KMS-11 (cell line): ENCODE results near the gene GPR65.

Experiments
- H2AFZ ChIP-seq: fragments of 200-600 bp; sonication (generic); 2 replicates; pipeline ENCODE4 v1.6.1; 2016; ENCODE audit warnings: antibody characterized with exemption, mixed run types, low read depth
- H3K27ac ChIP-seq: fragments of 200-600 bp; sonication (generic); 2 replicates; pipeline ENCODE4 v1.6.1; 2016; ENCODE audit warnings: mild to moderate bottlenecking, mixed run types
- H3K27me3 ChIP-seq: fragments of 200-600 bp; sonication (generic); 2 replicates; pipeline ENCODE4 v1.6.1; 2017; ENCODE audit warnings: mild to moderate bottlenecking, low read depth, mixed run types, moderate library complexity; ENCODE audit not compliant: insufficient read depth
- H3K36me3 ChIP-seq: fragments of 200-600 bp; sonication (generic); 2 replicates; pipeline ENCODE4 v1.6.1; 2017; ENCODE audit warnings: mild to moderate bottlenecking, mixed run types; ENCODE audit not compliant: insufficient read depth
- H3K4me1 ChIP-seq: fragments of 200-600 bp; sonication (generic); 2 replicates; pipeline ENCODE4 v1.6.1; 2016; ENCODE audit warnings: mild to moderate bottlenecking, low read depth, mixed run types; ENCODE audit not compliant: poor library complexity, severe bottlenecking
- H3K4me2 ChIP-seq: fragments of 200-600 bp; sonication (generic); 2 replicates; pipeline ENCODE4 v1.7.0; 2016; ENCODE audit warnings: mild to moderate bottlenecking, mixed run types
- H3K4me3 ChIP-seq: fragments of 200-600 bp; sonication (generic); IDR thresholded peaks from 2 replicates; pipeline ENCODE4 v1.6.1; 2017; ENCODE audit warnings: low read depth, low read length, mixed read lengths; ENCODE audit not compliant: insufficient read depth
- H3K79me2 ChIP-seq: fragments of 200-600 bp; sonication (generic); 2 replicates; pipeline ENCODE4 v1.6.1; 2016; ENCODE audit warnings: low read depth, mixed run types; ENCODE audit not compliant: insufficient read depth
- H3K9ac ChIP-seq: fragments of 200-600 bp; sonication (generic); 2 replicates; pipeline ENCODE4 v1.6.1; 2016; ENCODE audit warnings: mild to moderate bottlenecking, mixed run types
- H4K20me1 ChIP-seq: fragments of 200-600 bp; sonication (generic); 2 replicates; pipeline ENCODE4 v1.6.1; 2016; ENCODE audit warnings: mild to moderate bottlenecking, mixed run types; ENCODE audit not compliant: insufficient read depth
- CTCF ChIP-seq: fragments of 200-600 bp; sonication (generic); conservative IDR thresholded peaks from 2 replicates; pipeline ENCODE4 v1.6.1; 2017; ENCODE audit warnings: low read depth, mild to moderate bottlenecking, antibody characterized with exemption, low read length, moderate library complexity, mixed read lengths

GPR65 gene

DNA sequence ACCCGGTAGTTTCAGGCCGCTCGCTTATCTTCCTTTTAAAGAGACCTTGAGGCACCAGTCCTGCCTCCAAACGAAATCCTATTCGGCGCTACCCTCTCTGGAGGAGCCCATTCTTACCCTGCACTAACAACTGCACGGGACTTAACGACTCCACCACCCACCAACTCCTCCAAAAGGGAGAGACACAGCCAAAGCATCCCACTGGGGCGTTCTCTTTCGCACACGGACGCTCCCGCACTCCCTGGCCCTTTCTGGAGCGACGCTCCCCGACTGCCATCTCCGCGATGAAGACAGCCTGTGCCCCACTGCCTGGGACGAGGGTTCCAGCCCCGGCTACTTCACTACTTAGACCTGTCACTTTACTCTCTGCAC lies 12.6 kb upstream of the GPR65 start:
- Histone ChIP-seq H4K20me1 (no peaks in the 10 kb centered on the region), H2AFZ (peak overlapping the region; percentile 85; the same call in 1 of the 2 replicates), H3K4me1 (no peaks in the 10 kb centered on the region), H3K79me2 (no peaks in the 10 kb centered on the region), H3K27me3 (no peaks in the 10 kb centered on the region), H3K4me3 (no peak overlapping the region), H3K27ac (no peak overlapping the region), H3K36me3 (no peaks in the 10 kb centered on the region), H3K4me2 (no peak overlapping the region), H3K9ac (0 out of 2 replicates have a peak overlapping the region, but pooled peaks have one; percentile 63)
- TF ChIP-seq CTCF, result no peak

DNA sequence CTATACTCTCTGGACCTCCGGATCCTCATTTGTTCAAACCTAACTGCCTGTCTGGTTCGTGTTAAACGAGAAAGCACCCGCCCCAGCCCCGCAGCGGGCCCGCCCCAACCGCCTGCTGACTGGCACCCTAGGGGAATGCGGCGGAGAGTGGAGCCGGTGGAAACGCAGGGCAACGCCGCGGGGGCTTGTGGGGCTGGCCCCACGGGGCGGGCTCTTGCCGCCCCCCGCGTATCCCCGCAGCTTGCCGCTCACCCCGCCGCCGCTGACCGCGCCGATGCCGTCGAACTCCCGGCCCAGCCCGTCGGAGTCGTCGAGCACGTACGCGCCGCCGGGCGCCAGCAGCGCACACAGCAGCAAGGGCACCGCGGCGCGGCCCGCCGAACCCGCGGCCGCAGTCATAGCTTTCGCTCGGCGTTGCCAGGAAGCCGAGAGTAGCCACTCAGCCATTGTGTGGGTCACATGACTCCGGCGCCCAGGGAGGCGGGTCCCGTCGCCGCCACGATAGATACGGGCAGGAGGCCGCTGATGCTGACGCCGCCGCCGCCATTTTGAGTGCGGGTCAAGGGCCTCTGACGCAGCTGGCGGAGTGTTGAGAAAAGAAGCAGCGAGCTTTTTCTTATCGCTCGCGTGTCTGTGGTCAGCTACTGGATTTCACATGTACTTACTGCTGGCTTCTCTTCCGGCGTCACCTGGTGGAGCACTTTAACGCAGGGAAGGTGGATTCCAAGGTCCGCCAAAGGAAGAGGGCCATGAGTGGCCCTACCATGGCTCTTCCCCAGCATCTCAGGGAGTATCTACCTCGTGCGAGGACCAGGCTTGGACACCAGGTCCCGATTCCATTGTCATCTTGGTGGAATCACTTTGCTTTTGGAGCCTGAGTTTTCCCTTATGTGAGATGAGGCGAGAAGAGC lies 12.0 kb upstream of the GPR65 start, which contains the start of gene GALC:
Gene GALC (minus strand): TSS at position 465 of the 911 bp plus-strand sequence. CDS start 18 bp downstream, at position 447.
- H3K79me2 ChIP-seq, result no peaks in the 10 kb centered on the region
- H2AFZ ChIP-seq, result peak within 1 kb of the TSS; percentile 85
- H3K9ac ChIP-seq, result peak within 1 kb of the TSS; percentile 63
- H3K4me2 ChIP-seq, result peak within 1 kb of the TSS; percentile 59
- H3K4me1 ChIP-seq, result no peaks in the 10 kb centered on the region
- no peaks in the 10 kb centered on the region for H4K20me1 ChIP-seq
- no peaks in the 10 kb centered on the region for H3K27me3 ChIP-seq
- H3K4me3 ChIP-seq, result no peak within 1 kb of the TSS
- H3K27ac ChIP-seq, result peak within 1 kb of the TSS; percentile 48; the same call in 1 of the 2 replicates
- no peak for TF ChIP-seq CTCF
- no peaks in the 10 kb centered on the region for H3K36me3 ChIP-seq

DNA sequence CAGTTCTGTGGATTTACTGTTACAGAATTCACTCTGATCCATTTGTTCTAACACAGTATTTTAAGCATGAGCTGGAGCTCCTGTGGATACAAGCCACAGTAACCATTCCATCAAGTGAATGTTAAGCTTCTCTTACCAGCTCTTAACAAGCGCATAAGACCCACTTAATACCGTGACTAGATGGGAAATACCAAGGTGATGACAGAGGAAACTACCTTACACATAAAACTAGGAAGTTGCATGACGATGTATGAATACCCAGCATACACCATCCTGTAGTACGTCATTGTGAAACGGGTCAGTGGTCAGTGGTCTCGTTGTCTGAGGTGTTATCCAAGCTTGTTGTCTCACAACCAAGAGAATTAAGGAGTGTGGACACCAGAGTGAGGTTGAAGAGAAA lies 10.0 kb upstream of the GPR65 start:
- no peak overlapping the region for H3K27ac ChIP-seq
- no peaks in the 10 kb centered on the region for H3K4me1 ChIP-seq
- H3K27me3 ChIP-seq, result no peaks in the 10 kb centered on the region
- no peak overlapping the region for H3K4me2 ChIP-seq
- H4K20me1 ChIP-seq, result no peaks in the 10 kb centered on the region
- TF ChIP-seq CTCF, result no peak
- H3K9ac ChIP-seq, result no peak overlapping the region
- no peak overlapping the region for H2AFZ ChIP-seq
- H3K79me2 ChIP-seq, result no peaks in the 10 kb centered on the region
- H3K36me3 ChIP-seq, result no peaks in the 10 kb centered on the region
- H3K4me3 ChIP-seq, result no peak overlapping the region

GRCh38 chr14:87995500-87996290 lies 9.2 kb upstream of the GPR65 start:
- no peak overlapping the region for H3K27ac ChIP-seq
- H3K9ac ChIP-seq, result no peak overlapping the region
- H3K27me3 ChIP-seq, result no peaks in the 10 kb centered on the region
- H3K79me2 ChIP-seq, result no peaks in the 10 kb centered on the region
- H3K36me3 ChIP-seq, result no peaks in the 10 kb centered on the region
- no peak for TF ChIP-seq CTCF
- no peak overlapping the region for H3K4me2 ChIP-seq
- no peaks in the 10 kb centered on the region for H4K20me1 ChIP-seq
- H3K4me1 ChIP-seq, result no peaks in the 10 kb centered on the region
- no peak overlapping the region for H2AFZ ChIP-seq
- no peak overlapping the region for H3K4me3 ChIP-seq
